SU-DHL-6 (cell line): ENCODE measurements around the gene RELN.

ENCODE experiments used
- H2AFZ ChIP-seq: fragments of 200-600 bp; sonication (generic); 2 replicates; pipeline ENCODE4 v1.6.1; 2014; ENCODE audit warnings: low read depth, mild to moderate bottlenecking, moderate library complexity, mixed read lengths, antibody characterized with exemption, low read length; ENCODE audit not compliant: severe bottlenecking
- H3F3A ChIP-seq: fragments of 200-600 bp; shearing (Covaris generic); 2 replicates; pipeline ENCODE4 v1.6.0; 2016; ENCODE audit warnings: antibody characterized with exemption, mild to moderate bottlenecking; ENCODE audit not compliant: insufficient read depth
- H3K27ac ChIP-seq: fragments of 200-600 bp; sonication (generic); 2 replicates; pipeline ENCODE4 v1.5.1; 2016; ENCODE audit warnings: low read depth, mild to moderate bottlenecking, low read length, moderate library complexity, mixed read lengths
- H3K27me3 ChIP-seq: fragments of 200-600 bp; sonication (generic), shearing (Covaris generic); 2 replicates; pipeline ENCODE4 v1.6.0; 2014; ENCODE audit warnings: mild to moderate bottlenecking, low read length
- H3K36me3 ChIP-seq: fragments of 200-600 bp; sonication (generic); 2 replicates; pipeline ENCODE4 v1.6.1; 2014; ENCODE audit warnings: mild to moderate bottlenecking, low read length, mixed read lengths
- H3K4me2 ChIP-seq: fragments of 300-600, 200-600 bp; shearing (Covaris generic), sonication (generic); 2 replicates; pipeline ENCODE4 v1.6.0; 2014; ENCODE audit warnings: low read length, low read depth, mild to moderate bottlenecking; ENCODE audit not compliant: poor library complexity, severe bottlenecking
- H3K4me3 ChIP-seq: fragments of 200-600 bp; sonication (generic); 2 replicates; pipeline ENCODE4 v1.5.1; 2014; ENCODE audit warnings: antibody characterized with exemption, low read length, mild to moderate bottlenecking, mixed read lengths; ENCODE audit not compliant: insufficient read depth, poor library complexity, severe bottlenecking
- H3K79me2 ChIP-seq: fragments of 200-600 bp; sonication (generic); 2 replicates; pipeline ENCODE4 v1.6.1; 2014; ENCODE audit warnings: mild to moderate bottlenecking, low read length, moderate library complexity; ENCODE audit not compliant: insufficient read depth
- H3K9ac ChIP-seq: fragments of 200-600 bp; sonication (generic); 2 replicates; pipeline ENCODE4 v1.7.0; 2014; ENCODE audit warnings: mild to moderate bottlenecking, low read length
- H3K9me2 ChIP-seq: fragments of 200-600 bp; sonication (generic); replicated peaks from 2 replicates; pipeline ENCODE4 v1.6.1; 2014; ENCODE audit warnings: low read length; ENCODE audit not compliant: insufficient read depth
- H3K9me3 ChIP-seq: fragments of 200-600 bp; sonication (generic); 2 replicates; pipeline ENCODE4 v1.6.1; 2014; ENCODE audit warnings: low read length, mixed read lengths; ENCODE audit not compliant: insufficient read depth
- H4K20me1 ChIP-seq: fragments of 200-600 bp; sonication (generic); 2 replicates; pipeline ENCODE4 v1.6.1; 2014; ENCODE audit warnings: low read depth, mild to moderate bottlenecking, antibody characterized with exemption, low read length, moderate library complexity, mixed read lengths
- CTCF ChIP-seq: fragments of 200-600 bp; sonication (generic); IDR thresholded peaks from one replicate; pipeline ENCODE4 v1.5.1; 2017; ENCODE audit warnings: antibody characterized with exemption, mild to moderate bottlenecking, low read length, moderate library complexity; ENCODE audit not compliant: insufficient read depth, poor library complexity, severe bottlenecking
- EZH2phosphoT487 ChIP-seq: fragments of 200-600 bp; sonication (generic), shearing (Covaris generic); conservative IDR thresholded peaks from 2 replicates; pipeline ENCODE4 v1.6.1; 2018; ENCODE audit warnings: mild to moderate bottlenecking, antibody characterized with exemption, low read length, moderate library complexity, mixed read lengths

The RELN gene

GRCh38 chr7:103521937-103522336, 467.5 kb downstream of the RELN start:
- Histone ChIP-seq H3K27ac (no peak overlapping the region), H3K79me2 (no peaks in the 10 kb centered on the region), H3K4me2 (no peak overlapping the region), H3K4me3 (no peak overlapping the region), H3K9me3 (no peaks in the 10 kb centered on the region), H3F3A (no peaks in the 10 kb centered on the region), H2AFZ (no peak overlapping the region), H3K36me3 (no peaks in the 10 kb centered on the region), H3K9me2 (no peaks in the 10 kb centered on the region), H3K27me3 (no peaks in the 10 kb centered on the region), H4K20me1 (no peaks in the 10 kb centered on the region), H3K9ac (no peak overlapping the region)
- TF ChIP-seq CTCF (no peak), EZH2phosphoT487 (no peak)

DNA sequence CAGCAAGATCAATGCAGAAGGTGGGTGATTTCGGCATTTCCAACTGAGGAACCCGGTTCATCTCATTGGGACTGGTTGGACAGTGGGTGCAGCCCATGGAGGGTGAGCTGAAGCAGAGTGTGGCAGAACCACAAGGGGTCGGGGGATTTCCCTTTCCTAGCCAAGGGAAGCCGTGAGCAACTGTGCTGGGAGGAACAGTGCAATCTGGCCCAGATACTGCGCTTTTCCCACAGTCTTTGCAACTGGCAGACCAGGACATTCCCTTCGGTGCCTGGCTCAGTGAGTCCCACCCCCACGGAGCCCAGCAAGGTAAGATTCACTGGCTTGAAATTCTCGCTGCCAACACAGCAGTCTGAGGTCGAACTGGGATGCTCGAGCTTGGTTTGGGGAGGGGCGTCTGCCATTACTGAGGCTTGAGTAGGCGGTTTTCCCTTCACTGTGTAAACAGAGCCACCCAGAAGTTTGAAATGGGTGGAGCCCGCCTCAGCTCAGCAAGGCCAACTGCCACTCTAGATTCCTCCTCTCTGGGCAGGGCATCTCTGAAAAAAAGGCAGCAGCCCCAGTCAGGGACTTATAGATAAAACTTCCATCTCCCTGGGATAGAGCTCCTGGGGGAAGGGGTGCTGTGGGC, 484.8 kb downstream of the RELN start:
- Histone ChIP-seq H3K9me2 (no peaks in the 10 kb centered on the region), H2AFZ (no peak overlapping the region), H3K79me2 (no peaks in the 10 kb centered on the region), H3K36me3 (no peaks in the 10 kb centered on the region), H3K27ac (no peak overlapping the region), H3K9me3 (no peaks in the 10 kb centered on the region), H3K4me2 (no peak overlapping the region), H3K4me3 (no peak overlapping the region), H3F3A (no peaks in the 10 kb centered on the region), H3K9ac (no peak overlapping the region), H4K20me1 (no peaks in the 10 kb centered on the region), H3K27me3 (no peaks in the 10 kb centered on the region)
- no peak for TF ChIP-seq CTCF
- no peak for TF ChIP-seq EZH2phosphoT487

DNA sequence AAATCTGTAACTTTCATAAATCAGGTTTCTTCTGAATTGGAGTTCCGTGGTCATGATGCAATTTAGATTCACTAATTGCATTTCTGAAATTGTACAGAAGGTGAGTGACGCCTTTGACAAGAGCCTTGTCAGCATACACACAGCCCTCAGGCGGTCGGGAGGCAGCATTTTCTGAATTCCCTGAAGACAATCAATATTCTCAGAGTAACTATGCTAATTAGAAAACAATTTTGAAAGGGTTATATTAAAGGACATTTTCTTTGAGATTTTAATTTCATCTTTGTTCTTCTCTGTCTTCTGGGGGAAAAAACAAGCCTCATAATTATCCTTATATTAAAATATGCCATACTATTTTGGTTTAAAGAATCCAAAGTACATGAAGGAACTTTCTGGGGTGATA, 488.3 kb downstream of the RELN start:
- Histone ChIP-seq H3K9me3 (no peaks in the 10 kb centered on the region), H3K36me3 (no peaks in the 10 kb centered on the region), H3K4me3 (no peak overlapping the region), H3K27me3 (no peaks in the 10 kb centered on the region), H3K9me2 (no peaks in the 10 kb centered on the region), H3K79me2 (no peaks in the 10 kb centered on the region), H3K27ac (no peak overlapping the region), H2AFZ (no peak overlapping the region), H3F3A (no peaks in the 10 kb centered on the region), H4K20me1 (no peaks in the 10 kb centered on the region), H3K9ac (no peak overlapping the region), H3K4me2 (no peak overlapping the region)
- TF ChIP-seq CTCF: no peak
- TF ChIP-seq EZH2phosphoT487: no peak

GRCh38 chr7:103499976-103500375, 489.5 kb downstream of the RELN start:
- H3K27ac ChIP-seq: no peak overlapping the region
- no peaks in the 10 kb centered on the region for H3K9me2 ChIP-seq
- H3K4me2 ChIP-seq: no peak overlapping the region
- no peaks in the 10 kb centered on the region for H4K20me1 ChIP-seq
- H3K27me3 ChIP-seq: no peaks in the 10 kb centered on the region
- no peak overlapping the region for H3K9ac ChIP-seq
- no peaks in the 10 kb centered on the region for H3K9me3 ChIP-seq
- no peaks in the 10 kb centered on the region for H3F3A ChIP-seq
- no peak overlapping the region for H2AFZ ChIP-seq
- no peak overlapping the region for H3K4me3 ChIP-seq
- no peaks in the 10 kb centered on the region for H3K79me2 ChIP-seq
- no peaks in the 10 kb centered on the region for H3K36me3 ChIP-seq
- TF ChIP-seq EZH2phosphoT487 (no peak), CTCF (no peak)
